K562 (cell line): ENCODE data around the gene HAT1. TPM values are rescaled to one million over a fixed set of nuclear protein-coding genes. Genes with fewer than 3 reads are reported as not detected.

Experiments used
- ATAC-seq: fragments of 200-7000 bp; cut with Tn5 transposase; 3 replicates; pipeline ENCODE4 v1.9.1; 2020; ENCODE audit warnings: moderate library complexity
- BruUV-seq: library from RNA; stranded (reverse); fragments of 400-500 nt; replicated peaks from 2 replicates; lab custom pipeline; 2021; lab: Mats Ljungman, UMichigan
- CTCF ChIA-PET: fragments of 300-600 bp; formaldehyde crosslinking; extraction: SDS; loops from one replicate; lab custom pipeline; 2021; ENCODE audit warnings: low intra/inter-chr PET ratio; lab: Yijun Ruan, JAX
- POLR2A ChIA-PET: fragments of 300-600, 350-650 bp; sonication (Branson Sonifier 250); formaldehyde crosslinking; extraction: SDS; loops from one replicate; lab custom pipeline; 2021; ENCODE audit warnings: antibody characterized with exemption, inconsistent platforms; lab: Yijun Ruan, JAX
- DNase-seq, 4 experiments: peaks; one replicate each; pipeline versions ENCODE4 v3.0.0 to v3.0.0-alpha.2; 2011 to 2018; ENCODE audit warnings: low spot score in 3 of 4, mixed read lengths in 3 of 4; ENCODE audit errors: extremely low read depth in 1 of 4
- FAIRE-seq: peaks from 2 replicates; lab custom pipeline; 2011; peaks lifted over from hg19 to GRCh38; lab: Jason Lieb, UNC
- H2AFZ ChIP-seq: 2 replicates; pipeline ENCODE4 v1.6.0; 2011; ENCODE audit warnings: low read depth, low read length, control low read depth, inconsistent platforms
- H3K27ac ChIP-seq: fragments of 200-600 bp; 3 replicates; pipeline ENCODE4 v1.8.0; 2011; ENCODE audit warnings: low read depth, mild to moderate bottlenecking, control low read depth, inconsistent platforms, low read length, moderate library complexity, mixed read lengths; ENCODE audit errors: extremely low read depth
- H3K27me3 ChIP-seq, 2 experiments: fragments of 300-600 bp in 1 of 2; 2 replicates in 1 of 2; 3 replicates in 1 of 2; pipeline versions ENCODE4 v1.6.0 to v1.8.0; 2011; ENCODE audit warnings: inconsistent platforms in 2 of 2, low read length in 2 of 2, mild to moderate bottlenecking in 1 of 2, mixed read lengths in 1 of 2, moderate library complexity in 1 of 2; ENCODE audit not compliant: control insufficient read depth in 2 of 2, insufficient read depth in 2 of 2
- H3K36me3 ChIP-seq: fragments of 300-600 bp; 3 replicates; pipeline ENCODE4 v1.8.0; 2011; ENCODE audit warnings: mild to moderate bottlenecking, low read length, inconsistent platforms; ENCODE audit not compliant: control insufficient read depth, insufficient read depth
- H3K4me1 ChIP-seq, 2 experiments: fragments of 200-600 bp in 1 of 2; replicated peaks in 1 of 2; 2 replicates in 1 of 2; 3 replicates in 1 of 2; pipeline versions ENCODE4 v1.5.1 to v1.8.0; 2011; ENCODE audit warnings: inconsistent platforms in 2 of 2, low read length in 2 of 2, mild to moderate bottlenecking in 1 of 2, mixed read lengths in 1 of 2, moderate library complexity in 1 of 2; ENCODE audit not compliant: control insufficient read depth in 2 of 2, insufficient read depth in 2 of 2
- H3K4me2 ChIP-seq: 2 replicates; pipeline ENCODE4 v1.6.1; 2011; ENCODE audit warnings: low read length, control low read depth, inconsistent platforms, mixed read lengths; ENCODE audit not compliant: insufficient read depth
- H3K4me3 ChIP-seq: fragments of 200-600 bp; sonication (generic), shearing (Covaris generic); 2 replicates; pipeline ENCODE4 v1.5.1; 2016; ENCODE audit warnings: control low read depth, inconsistent platforms
- H3K79me2 ChIP-seq: fragments of 200-600 bp; 3 replicates; pipeline ENCODE4 v1.8.0; 2011; ENCODE audit warnings: low read length, inconsistent platforms; ENCODE audit not compliant: control insufficient read depth, insufficient read depth
- H3K9ac ChIP-seq, 2 experiments: 2 replicates each; pipeline versions ENCODE4 v1.6.0 to v1.6.1; 2011; ENCODE audit warnings: low read depth in 2 of 2, low read length in 2 of 2, control low read depth in 1 of 2, inconsistent platforms in 1 of 2, mild to moderate bottlenecking in 1 of 2, mixed read lengths in 1 of 2; ENCODE audit not compliant: insufficient read depth in 1 of 2
- H3K9me1 ChIP-seq: one replicate; pipeline ENCODE4 v1.6.0; 2011; ENCODE audit warnings: inconsistent platforms, mild to moderate bottlenecking, low read length, moderate library complexity; ENCODE audit not compliant: control insufficient read depth, insufficient read depth
- H3K9me3 ChIP-seq: replicated peaks from 2 replicates; pipeline ENCODE4 v1.5.1; 2011; ENCODE audit warnings: low read depth, low read length, inconsistent platforms; ENCODE audit not compliant: control insufficient read depth, insufficient read depth
- H4K20me1 ChIP-seq: replicated peaks from 2 replicates; pipeline ENCODE4 v1.6.1; 2011; ENCODE audit warnings: low read length, inconsistent platforms, mixed read lengths; ENCODE audit not compliant: control insufficient read depth, insufficient read depth
- FOXP4 ChIP-seq: sonication (generic); formaldehyde crosslinking; IDR thresholded peaks from 2 replicates; pipeline ENCODE4 v1.8.0; 2022; ENCODE audit warnings: mild to moderate bottlenecking, missing genetic modification reagents, borderline replicate concordance
- GABPB1 ChIP-seq: sonication (generic); formaldehyde crosslinking; IDR thresholded peaks from 2 replicates; pipeline ENCODE4 v1.8.0; 2022; ENCODE audit warnings: mild to moderate bottlenecking, missing genetic modification reagents
- KAT7 ChIP-seq: sonication (generic); formaldehyde crosslinking; IDR thresholded peaks from 2 replicates; pipeline ENCODE4 v1.8.0; 2022; ENCODE audit warnings: missing genetic modification reagents, mild to moderate bottlenecking, borderline replicate concordance
- MNT ChIP-seq, 2 experiments: fragments of 450-650 bp; conservative IDR thresholded peaks; 2 replicates each; pipeline ENCODE4 v1.6.1; 2017; ENCODE audit warnings: mild to moderate bottlenecking in 2 of 2, moderate library complexity in 2 of 2
- NR4A1 ChIP-seq, 2 experiments: fragments of 250-450 bp in 1 of 2; fragments of 450-650 bp in 1 of 2; sonication (Bioruptor Pico) in 1 of 2; IDR thresholded peaks; 2 replicates each; pipeline versions ENCODE4 v1.4.0 to v1.6.1; 2016 to 2020; ENCODE audit warnings: mild to moderate bottlenecking in 2 of 2, missing compliant biosample characterization in 1 of 2, missing genetic modification characterization in 1 of 2, moderate library complexity in 1 of 2
- TBP ChIP-seq: optimal IDR thresholded peaks from 2 replicates; pipeline ENCODE3; 2011; ENCODE audit warnings: low read depth, low read length, improper control_type of control experiment
- ZBTB26 ChIP-seq: fragments of 450-650 bp; formaldehyde crosslinking; IDR thresholded peaks from 2 replicates; pipeline ENCODE4 v1.4.0; 2022; ENCODE audit warnings: missing genetic modification characterization
- ZBTB33 ChIP-seq: sonication (generic); formaldehyde crosslinking; IDR thresholded peaks from 2 replicates; pipeline ENCODE4 v1.8.1; 2023; ENCODE audit warnings: mild to moderate bottlenecking, missing genetic modification reagents
- ZNF639 ChIP-seq, 2 experiments: fragments of 200-800 bp in 1 of 2; sonication (Bioruptor generic) in 1 of 2; sonication (generic) in 1 of 2; formaldehyde crosslinking in 1 of 2; IDR thresholded peaks in 1 of 2; conservative IDR thresholded peaks in 1 of 2; 2 replicates each; pipeline versions ENCODE4 v1.5.0 to v1.6.1; 2016 to 2020; ENCODE audit warnings: missing compliant biosample characterization in 1 of 2, missing genetic modification characterization in 1 of 2, missing genetic modification reagents in 1 of 2
- WGBS: fragments of 100-300 bp; shearing (Covaris generic); methylation state at CpG from one replicate; pipeline ENCODE4 v1.1.6; 2016; ENCODE audit warnings: low coverage, mixed read lengths; ENCODE audit not compliant: insufficient coverage; ENCODE audit errors: missing lambda C conversion rate; 5-methylcytosine and 5-hydroxymethylcytosine counted together
- in situ Hi-C: fragments of 300-500 bp; cut with MboI; formaldehyde crosslinking; loops from 4 replicates; pipeline ENCODE4 v1.15.0; 2018; ENCODE audit warnings: inconsistent platforms, mixed read lengths
- intact Hi-C: fragments of 100-400 bp; cut with micrococcal nuclease; formaldehyde crosslinking; loops from 2 replicates; pipeline ENCODE4 v1.14.2; 2022
- polyA plus RNA-seq, 8 experiments: library from polyadenylated mRNA; depleted of rRNA in 4 of 8; stranded (reverse) in 5 of 8; unstranded in 3 of 8; fragments of >200 nt; fragmentation: Nextera tagmentation in 2 of 8; fragmentation: Illumina TruSeq in 1 of 8; extraction: Ambion mirVana in 2 of 8; extraction: Trizol in 1 of 8; gene quantifications; 2 replicates each; pipeline versions ENCODE4 v1.2.1 to v1.2.3, GENCODE V29; 2011 to 2014; ENCODE audit warnings: inconsistent platforms in 1 of 8, missing spikeins in 1 of 8
- total RNA-seq, 7 experiments: library from RNA; depleted of rRNA in 6 of 7; stranded (reverse); fragments of >200 nt in 6 of 7; fragmentation: Illumina TruSeq in 2 of 7; extraction: Trizol in 2 of 7; gene quantifications; 2 replicates each; pipeline versions ENCODE4 v1.2.1 to v1.2.3, GENCODE V29; 2011 to 2021; ENCODE audit warnings: low replicate concordance in 1 of 7

Gene HAT1
- total and polyA plus RNA-seq, 9 of the 15 experiments (the other 6 are each of a cell fraction or from before 2014, with no cell fraction given), result 125 to 384 (median 244) TPM

GRCh38 chr2:171893824-171894611 lies 28.2 kb upstream of the HAT1 start, which contains the start of gene SLC25A12:
TSS of gene SLC25A12 (minus strand) at chr2:171894244. CDS start at chr2:171894214, 30 bp downstream.
- H3K4me2 ChIP-seq, result peak within 1 kb of the TSS; percentile 96
- ChIA-PET CTCF (no interaction called here), POLR2A (interaction anchor here (0.6 to 10.9 kb wide), 12 partner anchors 8 to 213 kb away, joined by 3 to 78 read pairs (median 4); partner anchors contain the start of genes DLX1 and HAT1)
- H3K4me1 ChIP-seq, result peaks cover 5 to 12% of the 10 kb centered on the region in 2 experiments; a peak in 3 of 5 replicates
- intact Hi-C loops (loop anchor here (2.0 to 10.0 kb wide), 2 partner anchors 29 to 189 kb away; partner anchors contain the start of gene HAT1), in situ Hi-C loops (no loop called here)
- H3K27ac ChIP-seq, result peak within 1 kb of the TSS; percentile 86
- peak within 1 kb of the TSS; percentile 77 to 90 for H3K9ac ChIP-seq
- H4K20me1 ChIP-seq, result no peaks in the 10 kb centered on the region
- ATAC-seq, result peak; percentile 97
- peaks cover 12% of the 10 kb centered on the region; the same call in 2 of the 3 replicates for H3K79me2 ChIP-seq
- no TSS peak for BruUV-seq
- no peaks in the 10 kb centered on the region for H3K27me3 ChIP-seq
- peaks cover 5% of the 10 kb centered on the region; the same call in 1 of the 2 replicates for H3K9me3 ChIP-seq
- H3K4me3 ChIP-seq, result peak within 1 kb of the TSS; percentile 79
- H2AFZ ChIP-seq, result peak within 1 kb of the TSS; percentile 99
- peaks cover 21% of the 10 kb centered on the region for H3K36me3 ChIP-seq
- peak; percentile 23 for FAIRE-seq
- no peaks in the 10 kb centered on the region for H3K9me1 ChIP-seq
- DNase-seq, result peak; percentile 87 to 95 (median 91)
- WGBS, result under 1% methylated on average over 54 of the region's 63 CpGs
- TF ChIP-seq KAT7 (CRISPR knock-in tag), result peak; percentile 92; the same call in 1 of the 2 replicates
- TF ChIP-seq ZBTB33 (CRISPR knock-in tag), result peak; percentile 62; the same call in 1 of the 2 replicates
- TF ChIP-seq TBP, result peak; percentile 58
- TF ChIP-seq ZNF639 (CRISPR knock-in tag; conservative IDR thresholded peaks at IDR 0.05 in 1 of 2, IDR thresholded peaks at IDR 0.05 in 1 of 2), result peak in 1 of 2 experiments; percentile 80; a peak in 1 of 4 replicates
- peak; percentile 74 to 92 for TF ChIP-seq MNT (conservative IDR thresholded peaks at IDR 0.05)
- TF ChIP-seq NR4A1 (CRISPR knock-in tag; IDR thresholded peaks at IDR 0.05), result peak; percentile 79; the same call in 1 of the 2 replicates
- TF ChIP-seq NR4A1 (tag; IDR thresholded peaks at IDR 0.05), result no peak
- TF ChIP-seq ZBTB26, result 0 out of 2 replicates have a peak, but pooled peaks have one; percentile 83
- TF ChIP-seq GABPB1 (CRISPR knock-in tag), result peak; percentile 60; the same call in 1 of the 2 replicates
- TF ChIP-seq FOXP4 (CRISPR knock-in tag), result peak; percentile 85; the same call in 1 of the 2 replicates
